Natural killer cell (primary cell): ENCODE data around the gene TRAPPC8. TPM values are rescaled to one million over a fixed set of nuclear protein-coding genes. Genes with fewer than 3 reads are reported as not detected.

Source experiments
- ATAC-seq, 3 donors: fragments of 150-1000 bp in 2 of 3; fragments of 200-7000 bp in 1 of 3; cut with Tn5 transposase; 1 replicate in 1 of 3; 2 replicates in 2 of 3; pipeline ENCODE4 v1.10.0; 2021; ENCODE audit warnings: mild to moderate bottlenecking in 2 of 3, moderate library complexity in 2 of 3
- DNase-seq, 2 donors: peaks; one replicate each; pipeline versions ENCODE4 v3.0.0 to v3.0.0-alpha.2; 2013 to 2021; ENCODE audit warnings: mixed read lengths in 1 of 2
- H3K27ac ChIP-seq: one replicate; pipeline ENCODE4 v1.5.1; 2013; ENCODE audit warnings: mild to moderate bottlenecking, low read length
- H3K27me3 ChIP-seq: one replicate; pipeline ENCODE4 v1.6.1; 2013; ENCODE audit warnings: low read length; ENCODE audit not compliant: control insufficient read depth, insufficient read depth
- H3K36me3 ChIP-seq: one replicate; pipeline ENCODE4 v1.6.1; 2013; ENCODE audit warnings: low read length; ENCODE audit not compliant: control insufficient read depth, insufficient read depth
- H3K4me1 ChIP-seq: one replicate; pipeline ENCODE4 v1.6.1; 2013; ENCODE audit warnings: low read length; ENCODE audit not compliant: control insufficient read depth, insufficient read depth
- H3K4me3 ChIP-seq: one replicate; pipeline ENCODE4 v1.5.1; 2013; ENCODE audit warnings: low read length
- H3K9me3 ChIP-seq: one replicate; pipeline ENCODE4 v1.6.1; 2013; ENCODE audit warnings: low read length; ENCODE audit not compliant: control insufficient read depth, insufficient read depth
- H3K27ac Mint-ChIP-seq, 2 donors: one replicate each; pipeline ENCODE4 v1.8.0; 2022; ENCODE audit warnings: mild to moderate bottlenecking in 2 of 2, mixed read lengths in 2 of 2, moderate library complexity in 1 of 2
- H3K27me3 Mint-ChIP-seq, 2 donors: one replicate each; pipeline ENCODE4 v1.8.0; 2022; ENCODE audit warnings: low read depth in 2 of 2, mixed read lengths in 2 of 2
- H3K36me3 Mint-ChIP-seq: one replicate; pipeline ENCODE4 v1.8.0; 2022; ENCODE audit warnings: mixed read lengths
- H3K4me1 Mint-ChIP-seq, 2 donors: one replicate each; pipeline ENCODE4 v1.8.0; 2022; ENCODE audit warnings: mixed read lengths in 2 of 2
- H3K4me3 Mint-ChIP-seq: one replicate; pipeline ENCODE4 v1.8.0; 2022; ENCODE audit warnings: mild to moderate bottlenecking, moderate library complexity, mixed read lengths
- H3K9me3 Mint-ChIP-seq, 2 donors: one replicate each; pipeline ENCODE4 v1.8.0; 2022; ENCODE audit warnings: mixed read lengths in 2 of 2
- CTCF ChIP-seq: fragments of 200-600 bp; IDR thresholded peaks from one replicate; pipeline ENCODE4 v1.8.0; 2022; ENCODE audit warnings: antibody characterized with exemption
- WGBS: methylation state at CpG from one replicate; pipeline ENCODE4 v1.1.7; 2013; ENCODE audit warnings: missing lambda C conversion rate; ENCODE audit not compliant: insufficient coverage; 5-methylcytosine and 5-hydroxymethylcytosine counted together
- intact Hi-C: fragments of 100-400 bp; cut with micrococcal nuclease; formaldehyde crosslinking; loops from one replicate; pipeline ENCODE4 v1.14.2; 2022
- total RNA-seq, 4 donors: library from RNA; stranded (reverse); fragments of 120-200 nt in 1 of 4; gene quantifications; one replicate each; pipeline versions ENCODE4 v1.2.3 to v1.2.4, GENCODE V29; 2013 to 2022

TRAPPC8 gene
- total RNA-seq, 3 donors from 2014 or later (not counting 1 experiment from before 2014, with no cell fraction given), result 38.5 to 51.2 (median 41.4) TPM

DNA sequence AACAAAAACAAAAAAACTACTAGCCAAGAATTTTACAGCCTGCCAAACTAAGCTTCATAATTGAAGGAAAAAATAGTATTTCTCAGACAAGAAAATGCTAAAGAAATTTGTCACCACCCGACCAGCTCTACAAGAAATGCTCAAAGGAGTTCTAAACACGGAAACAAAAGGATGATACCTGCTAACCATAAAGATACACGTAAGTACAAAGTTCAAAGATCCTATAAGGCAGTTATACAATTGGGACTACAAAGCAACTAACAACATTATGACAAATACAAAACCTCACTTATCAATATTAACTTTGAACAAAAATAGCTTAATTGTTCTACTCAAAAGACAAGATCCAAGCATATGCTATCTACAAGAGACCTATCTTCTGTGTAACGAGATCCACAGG is 64.6 kb downstream of the TRAPPC8 start:
- no peak overlapping the region for H3K4me3 ChIP-seq
- ATAC-seq (no peak), DNase-seq (no peak)
- Mint-ChIP-seq H3K27me3 (no peaks in the 10 kb centered on the region), H3K27ac (no peak overlapping the region), H3K4me1 (peaks cover 21 to 32% of the 10 kb centered on the region in 2 donors), H3K36me3 (peaks cover 36% of the 10 kb centered on the region), H3K4me3 (no peak overlapping the region), H3K9me3 (peaks cover 0 to 2% of the 10 kb centered on the region in 2 donors)
- H3K36me3 ChIP-seq, result peaks cover 55% of the 10 kb centered on the region
- no peak overlapping the region for H3K27ac ChIP-seq
- no peaks in the 10 kb centered on the region for H3K4me1 ChIP-seq
- TF ChIP-seq CTCF, result no peak
- 100% methylated on average over 4 of the region's 4 CpGs for WGBS
- no peaks in the 10 kb centered on the region for H3K9me3 ChIP-seq
- H3K27me3 ChIP-seq, result no peaks in the 10 kb centered on the region
- intact Hi-C loops, result no loop called here

DNA sequence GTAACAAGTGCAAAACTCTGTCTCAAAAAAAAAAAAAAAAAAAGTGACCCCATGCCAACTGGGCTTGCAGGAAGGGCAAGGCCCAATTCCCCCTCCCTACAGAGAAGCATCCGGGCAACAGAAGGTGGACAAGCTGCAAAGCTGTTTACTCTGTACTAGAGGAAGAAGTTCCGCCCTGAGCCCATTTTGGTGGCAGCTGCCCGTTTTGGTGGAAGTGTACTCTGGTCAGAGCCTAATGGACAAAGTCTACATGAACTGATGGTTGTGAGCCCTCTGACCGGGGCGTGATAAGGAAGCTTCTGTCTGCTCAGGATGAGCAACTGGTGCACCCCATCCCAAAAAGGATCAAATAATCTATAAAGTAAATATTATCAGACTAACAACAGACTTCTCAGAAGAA is 65.0 kb downstream of the TRAPPC8 start:
- Histone ChIP-seq H3K27me3 (no peaks in the 10 kb centered on the region), H3K27ac (no peak overlapping the region), H3K4me1 (no peaks in the 10 kb centered on the region), H3K4me3 (no peak overlapping the region), H3K9me3 (no peaks in the 10 kb centered on the region), H3K36me3 (peaks cover 51% of the 10 kb centered on the region)
- Mint-ChIP-seq H3K4me3 (no peak overlapping the region), H3K4me1 (peaks cover 21 to 32% of the 10 kb centered on the region in 2 donors), H3K9me3 (peaks cover 0 to 2% of the 10 kb centered on the region in 2 donors), H3K27ac (no peak overlapping the region), H3K27me3 (no peaks in the 10 kb centered on the region), H3K36me3 (peaks cover 36% of the 10 kb centered on the region)
- ATAC-seq (no peak), DNase-seq (no peak)
- WGBS, result 99% methylated on average over 4 of the region's 5 CpGs
- intact Hi-C loops, result no loop called here
- no peak for TF ChIP-seq CTCF

GRCh38 chr18:31876707-31877106 is 66.2 kb downstream of the TRAPPC8 start:
- ATAC-seq (no peak), DNase-seq (no peak)
- Mint-ChIP-seq H3K4me1 (peaks cover 16 to 27% of the 10 kb centered on the region in 2 donors), H3K36me3 (peaks cover 29% of the 10 kb centered on the region), H3K27me3 (no peaks in the 10 kb centered on the region), H3K9me3 (peaks cover 0 to 2% of the 10 kb centered on the region in 2 donors), H3K27ac (no peak overlapping the region), H3K4me3 (no peak overlapping the region)
- Histone ChIP-seq H3K27ac (no peak overlapping the region), H3K4me3 (no peak overlapping the region), H3K36me3 (peaks cover 49% of the 10 kb centered on the region), H3K9me3 (no peaks in the 10 kb centered on the region), H3K27me3 (no peaks in the 10 kb centered on the region), H3K4me1 (no peaks in the 10 kb centered on the region)
- no peak for TF ChIP-seq CTCF
- 64% methylated on average over 4 of the region's 4 CpGs for WGBS
- intact Hi-C loops, result no loop called here

DNA sequence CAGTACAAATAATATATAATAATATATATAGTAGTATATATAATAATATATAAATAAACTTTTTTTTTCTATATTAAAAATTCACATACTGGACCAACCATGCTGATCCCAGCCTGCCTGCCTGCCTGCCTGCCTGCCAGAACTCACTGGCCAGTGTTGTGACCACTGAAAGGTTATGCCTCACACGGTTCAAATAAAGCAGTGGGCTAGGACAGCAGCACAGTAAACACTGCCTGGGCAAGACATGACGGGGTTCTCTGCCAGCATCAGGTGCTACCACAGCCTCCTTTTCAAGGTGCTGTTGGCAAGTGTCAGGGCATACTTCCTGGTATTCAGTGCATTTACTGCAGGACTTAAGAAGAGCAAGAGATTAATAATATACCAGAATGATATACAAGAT is 67.6 kb downstream of the TRAPPC8 start:
- Mint-ChIP-seq H3K36me3 (peaks cover 19% of the 10 kb centered on the region), H3K27ac (peak overlapping the region in 1 of 2 donors; percentile 18), H3K4me1 (peaks cover 9 to 17% of the 10 kb centered on the region in 2 donors), H3K4me3 (no peak overlapping the region), H3K9me3 (peaks cover 0 to under 1% of the 10 kb centered on the region in 2 donors), H3K27me3 (no peaks in the 10 kb centered on the region)
- no peak for ATAC-seq
- no peak for DNase-seq
- H3K36me3 ChIP-seq, result peaks cover 44% of the 10 kb centered on the region
- TF ChIP-seq CTCF, result no peak
- H3K4me1 ChIP-seq, result no peaks in the 10 kb centered on the region
- 92% methylated on average over 2 of the region's 2 CpGs for WGBS
- H3K9me3 ChIP-seq, result no peaks in the 10 kb centered on the region
- H3K4me3 ChIP-seq, result no peak overlapping the region
- no peaks in the 10 kb centered on the region for H3K27me3 ChIP-seq
- intact Hi-C loops, result no loop called here
- no peak overlapping the region for H3K27ac ChIP-seq
